Keratinocyte (primary cell): ENCODE results near the gene CCR5.

ENCODE experiments used
- CTCF ChIP-seq, 3 experiments: IDR thresholded peaks in 1 of 3; conservative IDR thresholded peaks in 1 of 3; optimal IDR thresholded peaks in 1 of 3; 2 replicates in 2 of 3; 3 replicates in 1 of 3; pipeline versions ENCODE3 to v1.5.1; 2011; ENCODE audit warnings: low read length in 3 of 3, mild to moderate bottlenecking in 3 of 3, moderate library complexity in 2 of 3, control low read depth in 1 of 3, inconsistent platforms in 1 of 3; ENCODE audit not compliant: insufficient read depth in 2 of 3; ENCODE audit errors: extremely low read depth in 1 of 3
- EZH2 ChIP-seq: IDR thresholded peaks from one replicate; pipeline ENCODE4 v1.6.1; 2012; ENCODE audit warnings: inconsistent platforms, mild to moderate bottlenecking, low read length, moderate library complexity

GRCh38 chr3:46416811-46417510, 46.2 kb downstream of the CCR5 start:
- no peak for TF ChIP-seq CTCF (optimal IDR thresholded peaks at IDR 0.05 in 1 of 3, IDR thresholded peaks at IDR 0.05 in 1 of 3, conservative IDR thresholded peaks at IDR 0.05 in 1 of 3; ENCODE audit: extremely low read depth in 1 of 3, insufficient read depth in 2 of 3, low read length in 3 of 3)
- no peak for TF ChIP-seq EZH2
